Measurements from ENCODE around the gene PLEKHN1.

The PLEKHN1 gene

DNA sequence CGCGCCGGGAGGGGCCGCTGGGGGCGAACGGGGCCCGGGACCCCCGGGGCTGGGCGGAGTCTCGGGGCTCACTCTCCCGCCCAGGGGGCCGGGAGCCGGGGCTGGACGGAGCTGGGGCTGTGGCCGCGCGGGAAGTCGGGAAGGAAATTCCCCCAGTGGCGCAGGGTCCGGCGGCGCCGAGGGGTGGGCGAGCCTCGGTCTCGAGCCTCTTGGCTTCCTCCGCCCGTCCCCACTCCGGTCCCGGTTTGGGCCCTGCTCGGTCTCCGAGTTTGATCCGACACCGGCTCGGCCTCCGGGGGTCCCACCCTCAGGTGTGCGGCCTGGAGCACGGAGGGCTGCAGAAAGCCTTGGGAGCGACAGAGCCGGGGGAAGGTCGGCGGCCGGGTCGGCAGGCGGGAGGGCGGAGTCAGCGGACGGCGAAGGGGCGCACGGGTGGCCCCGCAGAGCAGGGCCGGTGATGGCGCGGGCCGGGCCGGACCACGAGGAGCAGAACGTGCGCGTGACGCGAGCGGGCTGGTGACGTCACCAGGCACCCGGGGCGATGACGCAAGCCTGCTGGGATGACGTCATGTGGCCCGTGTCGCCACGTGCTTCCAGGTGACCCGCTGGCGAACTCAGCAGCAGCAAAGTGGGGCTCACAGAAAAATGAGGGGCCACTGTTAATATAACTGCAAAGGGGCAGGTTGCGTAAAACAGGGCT lies 34.2 kb downstream of the PLEKHN1 start (continued):
- TF ChIP-seq ZNF366 (tag by site-specific recombination; conservative IDR thresholded peaks at IDR 0.05): peak; percentile 66
- TF ChIP-seq ZNF776 (tag by site-specific recombination; IDR thresholded peaks at IDR 0.05; ENCODE audit: borderline replicate concordance): no peak
- peak; percentile 92; the same call in 1 of the 2 replicates for TF ChIP-seq PRDM2 (tag by site-specific recombination; IDR thresholded peaks at IDR 0.05; ENCODE audit: borderline replicate concordance)
- peak; percentile 76 for TF ChIP-seq ZNF146 (tag by site-specific recombination; IDR thresholded peaks at IDR 0.05)
- no peak for TF ChIP-seq ZNF544 (tag by site-specific recombination; IDR thresholded peaks at IDR 0.05)
- TF ChIP-seq, protein P1, sequence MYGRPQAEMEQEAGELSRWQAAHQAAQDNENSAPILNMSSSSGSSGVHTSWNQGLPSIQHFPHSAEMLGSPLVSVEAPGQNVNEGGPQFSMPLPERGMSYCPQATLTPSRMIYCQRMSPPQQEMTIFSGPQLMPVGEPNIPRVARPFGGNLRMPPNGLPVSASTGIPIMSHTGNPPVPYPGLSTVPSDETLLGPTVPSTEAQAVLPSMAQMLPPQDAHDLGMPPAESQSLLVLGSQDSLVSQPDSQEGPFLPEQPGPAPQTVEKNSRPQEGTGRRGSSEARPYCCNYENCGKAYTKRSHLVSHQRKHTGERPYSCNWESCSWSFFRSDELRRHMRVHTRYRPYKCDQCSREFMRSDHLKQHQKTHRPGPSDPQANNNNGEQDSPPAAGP (tag by site-specific recombination; IDR thresholded peaks at IDR 0.05): peak; percentile 100
- peak; percentile 91 for TF ChIP-seq ZNF324 (tag by site-specific recombination; IDR thresholded peaks at IDR 0.05)
- TF ChIP-seq ZNF211 (tag by site-specific recombination; IDR thresholded peaks at IDR 0.05; ENCODE audit: low read depth): no peak
- TF ChIP-seq ZNF513 (tag by site-specific recombination; IDR thresholded peaks at IDR 0.05): peak; percentile 34; the same call in 1 of the 2 replicates
- peak; percentile 56 for TF ChIP-seq ZFHX2 (tag by site-specific recombination; conservative IDR thresholded peaks at IDR 0.05)
- no peak for TF ChIP-seq RBAK (tag by site-specific recombination; IDR thresholded peaks at IDR 0.05)
- no peak for TF ChIP-seq ZNF311 (tag by site-specific recombination; IDR thresholded peaks at IDR 0.05; ENCODE audit: borderline replicate concordance)
- TF ChIP-seq ZBTB49 (tag by site-specific recombination; IDR thresholded peaks at IDR 0.05; ENCODE audit: low read depth): no peak
- TF ChIP-seq ZNF792 (tag by site-specific recombination; IDR thresholded peaks at IDR 0.05): peak; percentile 79; the same call in 1 of the 2 replicates
- TF ChIP-seq ZNF341 (tag by site-specific recombination; IDR thresholded peaks at IDR 0.05; ENCODE audit: low read depth): peak; percentile 77
- TF ChIP-seq ZNF600 (tag by site-specific recombination; IDR thresholded peaks at IDR 0.05): peak; percentile 100
- TF ChIP-seq, protein P2, sequence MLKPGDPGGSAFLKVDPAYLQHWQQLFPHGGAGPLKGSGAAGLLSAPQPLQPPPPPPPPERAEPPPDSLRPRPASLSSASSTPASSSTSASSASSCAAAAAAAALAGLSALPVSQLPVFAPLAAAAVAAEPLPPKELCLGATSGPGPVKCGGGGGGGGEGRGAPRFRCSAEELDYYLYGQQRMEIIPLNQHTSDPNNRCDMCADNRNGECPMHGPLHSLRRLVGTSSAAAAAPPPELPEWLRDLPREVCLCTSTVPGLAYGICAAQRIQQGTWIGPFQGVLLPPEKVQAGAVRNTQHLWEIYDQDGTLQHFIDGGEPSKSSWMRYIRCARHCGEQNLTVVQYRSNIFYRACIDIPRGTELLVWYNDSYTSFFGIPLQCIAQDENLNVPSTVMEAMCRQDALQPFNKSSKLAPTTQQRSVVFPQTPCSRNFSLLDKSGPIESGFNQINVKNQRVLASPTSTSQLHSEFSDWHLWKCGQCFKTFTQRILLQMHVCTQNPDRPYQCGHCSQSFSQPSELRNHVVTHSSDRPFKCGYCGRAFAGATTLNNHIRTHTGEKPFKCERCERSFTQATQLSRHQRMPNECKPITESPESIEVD (tag by site-specific recombination; IDR thresholded peaks at IDR 0.05): no peak; the same call in 1 of the 2 replicates
- no peak for TF ChIP-seq ZNF830 (tag by site-specific recombination; IDR thresholded peaks at IDR 0.05; ENCODE audit: low read depth)
- no peak for TF ChIP-seq ZFP3 (tag by site-specific recombination; IDR thresholded peaks at IDR 0.05; ENCODE audit: low read depth)
- no peak for TF ChIP-seq ZNF747 (tag by site-specific recombination; IDR thresholded peaks at IDR 0.05)
- TF ChIP-seq ZBTB11 (tag by site-specific recombination; conservative IDR thresholded peaks at IDR 0.05; ENCODE audit: low read depth): peak; percentile 6
- TF ChIP-seq ZNF473 (tag by site-specific recombination; IDR thresholded peaks at IDR 0.05): no peak
- no peak for TF ChIP-seq EGR2 (tag by site-specific recombination; IDR thresholded peaks at IDR 0.05; ENCODE audit: low read depth)

All from HEK293 (cell line).